ENCODE measurements around the gene WDHD1.
"Not testable (repeated sequence)": the region's sequence is repeated elsewhere in the genome, so short reads cannot be mapped to it uniquely, and the experiment has no call there.

WDHD1 gene

DNA sequence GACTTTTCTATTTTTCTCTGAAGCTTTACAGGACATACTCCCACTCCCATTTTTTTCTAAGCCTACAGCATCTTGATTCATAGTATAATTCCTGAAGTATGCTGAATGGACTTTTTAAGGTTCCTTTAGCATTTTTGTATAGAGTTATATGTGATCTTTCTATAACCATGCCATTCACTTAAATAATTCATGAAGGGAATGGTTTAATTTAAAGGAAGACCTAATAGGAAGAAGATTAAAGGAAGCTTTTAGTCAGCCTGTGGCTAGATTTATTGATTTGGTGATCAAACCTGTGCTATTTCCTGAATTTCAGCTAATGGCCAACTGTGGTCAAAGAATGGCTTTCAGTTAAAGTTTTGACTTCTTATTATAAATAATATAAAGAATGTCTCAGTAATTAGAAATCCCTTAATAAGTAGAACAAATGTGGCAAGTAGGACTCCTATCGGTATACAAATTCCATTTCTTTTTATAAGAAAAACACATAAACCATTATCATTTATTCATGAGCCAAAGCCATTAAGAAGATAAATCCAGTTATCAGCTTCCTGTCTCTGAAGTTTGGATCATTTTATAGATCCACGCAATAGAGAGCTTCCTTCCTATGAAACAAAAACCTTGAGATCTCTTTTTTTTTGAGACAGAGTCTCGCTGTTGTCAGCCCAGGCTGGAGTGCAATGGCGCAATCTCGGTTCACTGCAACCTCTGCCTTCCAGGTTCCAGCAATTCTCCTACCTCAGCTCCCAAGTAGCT is 20.6 kb upstream of the WDHD1 start:
- no peak for DNase-seq

DNA sequence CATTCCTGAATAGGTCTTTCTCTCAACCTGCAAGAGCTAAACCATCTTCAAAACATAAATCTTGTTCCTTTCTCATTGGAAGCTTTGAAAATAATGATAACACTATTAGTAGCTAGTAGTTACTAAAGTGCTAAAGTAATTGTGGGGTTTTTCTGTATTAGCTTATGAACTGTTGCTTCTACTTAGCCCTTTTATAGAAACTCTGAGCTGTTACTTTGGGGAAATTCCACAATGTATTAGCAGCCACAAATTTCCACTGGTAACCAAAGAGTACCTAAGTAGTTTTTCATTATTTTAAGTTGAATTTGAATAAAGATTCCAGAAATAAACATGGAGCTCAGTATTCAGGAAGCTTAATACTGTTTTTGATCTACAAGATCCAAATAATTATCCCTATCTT is 18.2 kb upstream of the WDHD1 start:
- DNase-seq, result peak; percentile 21 to 29

DNA sequence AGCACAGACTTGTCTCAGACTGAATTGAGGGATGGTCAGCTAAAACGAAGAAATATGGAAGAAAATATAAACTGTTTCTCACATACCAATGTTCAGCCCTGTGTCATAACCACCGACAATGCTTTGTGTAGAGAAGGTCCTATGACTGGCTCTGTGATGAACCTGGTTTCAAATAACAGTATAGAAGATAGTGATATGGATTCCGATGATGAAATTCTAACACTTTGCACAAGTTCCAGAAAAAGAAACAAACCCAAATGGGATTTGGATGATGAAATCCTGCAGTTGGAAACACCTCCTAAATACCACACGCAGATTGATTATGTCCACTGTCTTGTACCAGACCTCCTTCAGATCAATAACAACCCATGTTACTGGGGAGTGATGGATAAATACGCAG is 16.6 kb upstream of the WDHD1 start:
- no peak for DNase-seq

DNA sequence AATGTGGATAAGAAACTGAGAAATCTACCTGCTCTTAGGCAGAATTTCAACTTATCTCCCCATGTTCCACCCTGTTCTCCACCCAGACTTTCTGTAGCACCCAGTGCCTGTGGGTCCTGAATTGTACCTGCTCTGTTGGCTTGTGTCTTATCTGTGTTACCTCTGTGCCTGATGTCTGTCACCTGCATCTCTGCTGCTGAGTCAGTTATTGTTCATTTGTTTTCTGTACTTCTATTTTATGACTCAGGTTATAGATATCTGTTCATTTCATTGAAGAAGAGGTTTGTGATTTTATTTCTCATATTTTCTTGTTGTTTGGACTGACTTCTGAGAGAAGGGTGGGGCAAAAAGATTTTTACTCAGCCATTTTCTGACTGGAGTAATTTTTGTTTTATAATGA is 11.8 kb upstream of the WDHD1 start:
- DNase-seq, result no peak

DNA sequence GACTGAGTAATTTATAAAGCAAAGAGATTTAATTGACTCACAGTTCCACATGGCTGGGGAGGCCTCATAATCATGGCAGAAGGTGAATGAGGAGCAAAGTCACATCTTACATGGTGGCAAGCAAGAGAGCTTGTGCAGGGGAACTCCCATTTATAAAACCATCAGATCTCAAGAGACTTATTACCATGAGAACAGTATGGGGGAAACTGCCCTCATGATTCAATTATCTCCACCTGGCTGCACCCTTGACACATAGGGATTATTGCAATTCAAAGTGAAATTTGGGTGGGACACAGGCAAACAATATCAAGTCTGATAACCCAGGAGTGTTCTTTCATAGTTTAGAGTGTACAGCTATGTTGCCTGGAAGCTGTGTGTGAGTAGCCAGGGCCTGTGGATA is 11.1 kb upstream of the WDHD1 start:
- not testable (repeated sequence) for DNase-seq

DNA sequence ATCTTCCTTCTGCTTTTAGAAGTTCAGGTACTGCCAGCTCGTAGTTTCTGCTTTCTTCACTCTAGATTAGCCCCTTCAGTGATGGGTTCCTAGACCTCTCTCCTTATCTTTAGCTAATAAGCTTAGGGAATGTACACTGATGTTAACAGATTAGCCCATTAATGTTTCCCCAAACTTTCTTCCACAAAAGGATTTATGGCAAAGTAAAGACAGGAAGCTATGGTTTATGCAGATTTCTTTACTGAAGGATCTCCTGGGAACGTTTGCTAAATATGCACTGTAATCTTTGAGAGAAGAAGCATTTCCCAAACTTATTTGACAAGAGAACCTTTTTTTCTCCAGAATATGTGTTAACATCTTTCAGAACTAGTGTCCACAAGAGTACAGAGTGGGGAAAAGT is 4.3 kb upstream of the WDHD1 start:
- no peak for DNase-seq

DNA sequence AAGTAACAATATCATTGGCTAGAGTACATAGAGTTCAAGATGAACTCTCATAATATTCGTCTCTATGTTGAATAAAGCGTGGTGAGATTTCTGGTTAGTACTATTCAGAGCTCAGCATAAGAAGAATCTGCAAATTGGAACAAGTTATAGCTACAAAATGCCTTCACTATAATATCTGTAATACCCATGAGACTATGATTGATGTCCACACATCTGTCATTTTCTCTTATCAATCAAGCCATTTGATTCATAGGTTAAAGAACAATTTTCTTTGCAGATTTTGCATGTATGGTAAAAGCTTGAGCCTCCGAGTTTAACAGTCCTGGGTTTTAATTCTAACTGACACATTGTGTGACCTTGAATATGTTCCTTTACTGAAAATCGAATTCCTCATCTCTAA is 1.6 kb upstream of the WDHD1 start:
- DNase-seq, result no peak

DNA sequence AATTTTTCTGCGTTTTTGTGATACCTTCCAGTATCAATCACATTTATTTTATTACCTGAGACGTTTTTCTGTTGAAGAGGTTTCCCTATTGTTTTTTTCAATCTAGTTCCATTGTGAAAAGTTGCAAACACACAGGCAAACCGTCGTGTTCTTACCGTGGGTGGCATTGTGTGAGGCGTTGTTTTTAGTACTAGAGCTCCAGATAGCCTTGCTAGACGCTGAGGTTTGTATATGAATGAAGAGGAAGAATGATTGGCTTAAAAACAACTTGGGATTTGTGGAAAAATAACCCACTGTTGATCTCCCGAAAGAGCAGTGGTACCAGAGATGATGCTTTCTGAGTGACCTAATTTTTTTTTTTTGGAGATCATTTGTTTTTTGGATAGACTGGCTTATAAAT is 1.2 kb upstream of the WDHD1 start:
- peak in 1 of 2 donors; percentile 11 for DNase-seq

DNA sequence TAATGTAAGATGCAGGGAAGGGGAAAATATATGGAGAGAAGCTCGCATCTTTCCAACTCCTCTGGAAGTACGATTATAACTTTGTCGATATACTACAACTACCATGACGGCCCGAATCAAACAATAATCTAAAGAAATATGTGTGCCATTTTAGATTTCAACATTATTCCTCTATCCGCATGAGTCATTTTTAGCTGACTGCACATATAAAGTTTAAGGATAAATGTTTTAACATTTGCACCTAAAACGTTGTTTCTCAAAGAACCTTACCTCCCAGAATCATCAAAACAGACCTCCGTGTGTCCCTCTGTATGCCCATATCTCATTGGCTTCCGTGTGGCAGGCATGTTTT is 482 bp downstream of the WDHD1 start:
- DNase-seq, result peak; percentile 6 to 15

DNA sequence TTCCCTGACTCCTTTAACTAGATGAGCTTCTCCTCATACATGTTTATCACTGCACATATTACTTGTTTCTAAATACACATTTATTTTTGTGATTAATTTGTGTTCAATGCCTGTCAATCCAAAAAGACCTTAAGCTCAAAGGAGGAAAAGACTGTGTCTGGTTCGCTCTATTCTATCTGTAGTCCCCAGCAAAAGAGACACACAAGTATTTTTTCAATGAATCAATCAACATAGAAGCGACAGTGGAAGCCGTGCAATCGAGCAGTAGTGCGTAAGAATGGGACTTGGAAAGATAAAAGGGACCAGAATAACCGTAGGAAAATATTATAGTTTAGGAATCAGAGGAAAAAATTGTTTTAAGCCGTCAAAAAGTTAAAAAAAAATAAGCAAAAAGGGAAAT is 951 bp downstream of the WDHD1 start:
- DNase-seq, result no peak

DNA sequence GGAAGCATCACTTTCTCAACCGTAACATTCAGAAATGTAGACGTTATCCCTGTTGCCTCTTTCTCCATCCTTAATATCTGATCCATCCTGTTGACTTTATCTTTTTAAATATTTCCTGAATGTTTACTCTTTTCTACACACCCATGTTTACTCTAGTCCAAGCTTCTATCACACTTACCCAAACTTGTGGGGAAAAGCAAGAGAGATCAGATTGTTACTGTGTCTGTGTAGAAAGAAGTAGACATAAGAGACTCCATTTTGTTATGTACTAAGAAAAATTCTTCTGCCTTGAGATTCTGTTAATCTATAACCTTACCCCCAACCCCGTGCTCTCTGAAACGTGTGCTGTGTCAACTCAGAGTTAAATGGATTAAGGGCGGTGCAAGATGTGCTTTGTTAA is 2.5 kb downstream of the WDHD1 start:
- DNase-seq, result not testable (repeated sequence)

DNA sequence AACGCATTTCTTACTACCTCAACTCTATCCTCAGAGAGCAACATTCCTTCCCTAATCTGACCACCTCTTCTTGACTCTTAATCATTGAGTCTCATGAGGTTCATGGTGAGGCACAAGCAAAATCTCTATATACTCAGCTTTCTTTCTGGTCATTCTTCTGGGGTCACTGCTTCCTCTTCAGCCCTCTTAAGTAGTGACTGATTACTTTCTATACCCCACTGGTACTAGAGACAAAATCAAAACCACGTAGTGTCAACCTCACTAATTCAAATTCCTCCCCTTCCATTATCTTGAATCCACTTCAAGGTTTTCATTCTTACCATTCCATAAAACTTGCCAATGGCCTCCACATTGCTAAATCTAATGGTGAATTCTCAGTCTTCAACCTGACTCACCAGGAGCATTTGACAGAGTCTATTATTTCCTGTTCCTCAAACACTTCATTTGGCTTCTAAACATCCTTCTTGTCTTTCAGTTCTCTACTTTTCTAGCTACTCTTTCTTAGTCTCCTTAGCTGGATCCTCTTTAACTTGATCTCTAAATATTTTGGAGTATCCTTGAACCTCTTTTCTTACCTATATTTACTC is 6.8 kb downstream of the WDHD1 start:
- DNase-seq, result peak in 1 of 2 donors; percentile 8

DNA sequence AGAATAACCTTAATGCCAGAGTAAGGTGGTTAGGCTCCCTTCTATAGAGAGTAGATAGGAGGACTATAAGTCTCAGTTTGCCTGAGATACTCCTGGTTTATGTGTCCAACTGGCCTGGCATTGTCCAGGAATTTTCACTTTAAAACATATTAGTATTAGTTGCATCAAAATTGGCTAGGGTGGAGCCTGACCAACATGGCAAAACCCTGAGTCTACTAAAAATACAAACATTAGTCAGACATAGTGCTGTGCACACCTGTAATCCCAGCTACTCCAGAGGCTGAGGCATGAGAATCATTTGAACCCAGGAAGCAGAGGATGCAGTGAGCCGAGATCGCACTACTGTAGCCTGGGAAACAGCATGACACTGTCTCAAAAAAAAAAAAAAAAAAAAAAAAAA is 11.9 kb downstream of the WDHD1 start:
- no peak for DNase-seq

DNA sequence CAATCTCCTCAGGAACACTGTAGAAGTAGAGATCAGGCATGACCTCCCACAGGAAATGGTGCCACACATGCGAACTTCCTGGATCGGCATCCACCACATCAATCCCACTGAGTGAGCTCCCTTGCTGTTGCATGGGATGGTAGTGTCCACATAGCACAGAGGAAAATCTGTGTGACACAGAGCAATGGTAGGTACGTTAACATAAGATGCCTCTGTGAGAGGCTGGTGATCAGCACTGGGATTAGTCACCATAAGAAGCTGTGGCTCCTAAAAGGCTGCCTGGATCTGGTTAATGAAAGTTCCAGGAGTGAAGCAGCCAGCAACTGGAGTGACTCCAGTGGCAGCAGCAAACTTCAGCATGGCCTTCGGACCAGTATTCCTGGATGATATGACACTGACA is 21.8 kb downstream of the WDHD1 start:
- no peak for DNase-seq

DNA sequence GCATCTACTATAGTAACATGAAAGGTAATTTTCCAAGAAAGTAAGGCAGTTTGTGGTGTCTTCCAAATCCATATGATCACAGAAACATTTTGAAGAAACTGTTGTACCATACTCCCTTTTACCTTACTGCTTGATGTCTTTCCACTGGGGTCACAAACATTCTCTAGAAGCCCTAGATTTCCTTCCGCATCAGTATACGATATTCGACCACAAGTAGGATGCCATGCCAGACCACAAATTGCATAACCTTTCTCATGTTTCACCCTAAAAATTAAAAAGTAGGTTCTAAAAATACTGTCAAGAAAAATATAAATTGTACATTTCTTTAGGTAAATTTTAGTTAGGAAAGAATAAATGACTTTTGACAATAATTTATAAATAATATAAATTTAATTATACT is 26.5 kb downstream of the WDHD1 start:
- peak; percentile 26 to 50 for DNase-seq

DNA sequence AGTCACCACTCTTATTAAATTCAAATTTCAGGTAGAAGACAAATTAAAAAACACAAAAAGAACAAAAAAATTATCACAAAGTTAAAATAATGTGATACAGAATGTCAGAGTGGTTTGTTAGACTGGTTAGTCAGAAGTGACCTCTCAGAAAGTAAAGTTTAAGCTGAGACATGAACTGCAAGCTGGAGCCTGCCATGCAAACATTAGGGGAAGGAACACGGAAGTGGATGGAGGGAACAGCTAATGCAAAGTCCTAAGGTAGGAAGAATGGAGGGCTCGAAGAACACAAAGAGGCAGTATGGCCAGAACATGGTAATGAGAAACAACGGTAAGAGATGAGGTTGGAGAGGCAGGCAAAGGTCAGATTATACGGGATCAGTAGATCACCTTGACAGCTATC is 41.7 kb downstream of the WDHD1 start:
- DNase-seq, result no peak

DNA sequence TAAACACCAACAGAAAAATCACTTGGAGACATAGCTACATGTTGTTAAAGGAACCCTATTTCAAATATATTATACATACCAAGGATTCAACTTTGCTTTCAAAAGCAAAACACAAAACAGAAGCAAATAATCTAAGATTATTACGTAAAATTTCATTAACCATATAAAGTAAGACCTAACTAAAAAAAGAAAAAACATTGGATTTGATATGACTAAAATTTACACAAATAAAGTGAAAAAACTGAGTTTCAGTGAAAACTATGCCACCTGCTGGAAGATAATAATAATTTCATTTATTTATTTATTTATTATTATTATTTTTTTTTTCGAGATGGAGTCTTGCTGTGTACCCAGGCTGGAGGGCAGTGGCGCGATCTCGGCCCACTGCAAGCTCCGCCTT is 45.2 kb downstream of the WDHD1 start:
- peak in 1 of 2 donors; percentile 32 for DNase-seq

DNA sequence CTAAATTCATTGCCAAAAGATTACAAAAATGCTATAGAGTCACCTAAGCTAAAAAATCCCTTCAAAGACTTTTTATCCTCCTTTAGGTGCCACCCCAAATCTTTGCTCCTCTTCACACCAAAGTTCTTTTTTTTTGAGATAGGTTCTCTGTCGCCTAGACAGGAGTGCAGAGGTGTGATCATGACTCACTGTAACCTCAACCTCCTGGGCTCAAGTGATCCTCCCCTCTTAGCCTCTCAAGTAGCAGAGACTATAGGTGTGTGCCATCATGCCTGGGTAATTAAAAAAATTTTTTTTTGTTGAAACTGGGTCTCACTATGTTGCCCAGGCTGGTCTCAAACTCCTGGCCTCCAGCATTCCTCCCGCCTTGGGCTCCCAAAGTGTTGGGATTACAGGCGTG is 47.9 kb downstream of the WDHD1 start:
- no peak for DNase-seq

DNA sequence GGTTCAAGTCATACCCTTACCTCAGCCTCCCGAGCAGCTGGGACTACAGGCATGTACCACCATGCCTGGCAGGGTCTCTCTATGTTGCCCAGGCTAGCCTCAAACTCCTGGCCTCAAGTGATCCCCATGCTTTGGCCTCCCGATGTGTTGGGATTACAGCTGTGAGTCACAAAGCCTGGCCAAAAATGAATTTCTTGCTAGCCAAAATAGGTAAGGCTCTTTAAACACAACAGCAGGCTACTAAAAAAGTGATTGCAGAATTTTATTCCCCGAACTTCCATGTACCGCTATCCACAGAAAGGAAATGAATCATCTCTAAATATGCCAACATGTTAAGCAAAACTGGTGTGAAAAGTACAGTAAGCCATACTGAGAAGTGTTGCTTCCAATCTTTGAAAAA is 50.6 kb downstream of the WDHD1 start:
- DNase-seq, result peak; percentile 8 to 35

DNA sequence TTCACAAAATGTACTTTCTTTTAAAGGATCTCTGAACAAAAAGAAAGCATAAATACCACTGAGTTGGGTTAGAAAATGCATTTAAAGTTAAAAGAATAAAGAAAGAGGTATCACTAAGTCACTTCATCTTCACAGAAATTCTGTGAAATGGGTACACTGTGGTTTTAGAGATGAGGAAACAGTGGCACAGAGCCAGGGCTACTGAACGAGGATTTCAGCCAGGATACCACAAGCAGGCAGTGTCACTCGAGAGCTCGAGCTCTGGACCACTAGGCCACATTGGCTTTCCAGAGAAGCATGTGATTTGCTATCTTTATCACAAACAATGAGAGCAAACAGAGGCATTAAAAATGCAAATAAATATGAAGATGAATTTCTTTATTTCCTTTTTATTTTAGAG is 51.0 kb downstream of the WDHD1 start:
- no peak for DNase-seq

DNA sequence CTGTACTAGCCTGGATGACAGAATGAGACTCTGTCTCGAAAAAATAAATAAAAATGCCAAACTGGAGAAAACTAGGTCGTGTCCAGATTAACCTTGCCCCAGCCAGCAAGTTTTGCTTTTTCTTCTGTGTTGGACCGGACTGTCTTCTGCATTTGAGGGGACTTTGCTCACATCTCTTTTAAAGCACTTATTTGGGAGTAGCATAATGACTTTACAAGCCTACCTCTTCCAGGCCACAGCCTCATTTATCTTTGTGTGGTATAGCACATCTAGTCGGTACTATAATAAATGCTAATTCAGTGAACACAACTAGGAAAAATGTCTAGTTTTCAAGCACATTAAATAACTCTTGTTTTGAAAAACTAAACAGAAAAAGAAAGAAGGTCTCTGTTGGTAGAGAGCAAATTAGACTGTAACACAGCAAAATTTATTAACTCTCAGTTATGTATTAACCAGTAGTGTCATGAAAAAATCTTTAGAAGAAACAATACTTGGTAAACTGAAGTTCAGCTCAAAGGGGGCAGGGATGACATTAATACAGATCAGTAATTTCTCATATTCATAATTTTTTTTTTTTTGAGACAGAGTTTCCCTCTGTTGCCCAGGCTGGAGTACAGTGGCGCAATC is 52.0 kb downstream of the WDHD1 start:
- no peak for DNase-seq

DNA sequence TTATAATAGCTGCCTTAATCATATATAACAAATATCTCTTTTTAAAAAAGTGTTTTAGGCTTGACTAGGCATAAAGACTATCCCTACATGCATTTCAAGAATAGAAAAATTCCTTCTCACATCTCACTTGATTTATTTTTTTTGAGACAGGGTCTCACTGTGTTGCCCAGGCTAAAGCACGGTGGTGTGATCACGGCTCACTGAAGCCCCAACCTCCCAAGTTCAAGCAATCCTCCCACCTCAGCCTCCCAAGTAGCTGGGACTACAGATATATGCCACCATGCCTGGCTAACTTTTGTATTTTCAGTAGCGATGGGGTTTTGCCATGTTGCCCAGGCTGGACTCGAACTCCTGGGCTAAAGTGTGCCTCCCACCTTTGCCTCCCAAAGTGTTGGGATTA is 59.4 kb downstream of the WDHD1 start:
- no peak for DNase-seq

DNA sequence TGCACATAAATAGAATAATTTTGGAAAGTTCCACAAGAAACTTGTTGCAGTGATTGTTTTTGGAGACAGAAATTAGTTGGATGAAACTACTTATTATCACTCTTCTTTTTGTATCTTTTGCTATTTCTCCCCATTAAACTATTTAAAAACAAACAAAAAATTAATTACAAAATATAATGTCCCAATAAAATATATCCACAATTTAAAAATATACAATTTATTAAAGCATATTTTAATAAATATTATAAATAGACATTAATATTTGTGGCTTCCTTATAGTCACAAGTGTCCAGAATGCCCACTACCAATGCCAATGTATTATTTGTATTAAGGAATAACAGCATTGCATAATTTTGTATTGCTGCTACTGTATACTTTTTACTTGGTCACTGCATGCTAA is 71.8 kb downstream of the WDHD1 start:
- no peak for DNase-seq

DNA sequence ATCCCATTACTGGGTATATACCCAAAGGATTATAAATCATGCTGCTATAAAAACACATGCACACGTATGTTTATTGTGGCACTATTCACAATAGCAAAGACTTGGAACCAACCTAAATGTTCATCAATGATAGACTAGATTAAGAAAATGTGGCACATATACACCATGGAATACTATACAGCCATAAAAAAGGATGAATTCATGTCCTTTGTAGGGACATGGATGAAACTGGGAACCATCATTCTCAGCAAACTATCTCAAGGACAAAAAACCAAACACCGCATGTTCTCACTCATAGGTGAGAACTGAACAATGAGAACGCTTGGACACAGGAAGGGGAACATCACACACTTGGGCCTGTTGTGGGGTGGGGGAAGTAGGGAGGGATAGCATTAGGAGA is 73.3 kb downstream of the WDHD1 start:
- not testable (repeated sequence) for DNase-seq

DNA sequence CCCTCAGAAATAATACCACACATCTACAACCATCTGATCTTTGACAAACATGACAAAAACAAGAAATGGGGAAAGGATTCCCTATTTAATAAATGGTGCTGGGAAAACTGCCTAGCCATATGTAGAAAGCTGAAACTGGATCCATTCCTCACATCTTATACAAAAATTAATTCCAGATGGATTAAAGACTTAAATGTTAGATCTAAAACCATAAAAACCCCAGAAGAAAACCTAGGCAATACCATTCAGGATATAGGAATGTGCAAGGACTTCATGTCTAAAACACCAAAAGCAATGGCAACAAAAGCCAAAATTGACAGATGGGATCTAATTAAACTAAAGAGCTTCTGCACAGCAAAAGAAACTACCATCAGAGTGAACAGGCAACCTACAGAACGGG is 74.1 kb downstream of the WDHD1 start:
- DNase-seq, result not testable (repeated sequence)
